CD1c-positive myeloid dendritic cell (primary cell): Measurements from ENCODE around the gene ZDHHC7.

Experiments used
- DNase-seq: peaks from one replicate; pipeline ENCODE4 v3.0.0-alpha.2; 2016; ENCODE audit errors: extremely low spot score

Gene ZDHHC7

DNA sequence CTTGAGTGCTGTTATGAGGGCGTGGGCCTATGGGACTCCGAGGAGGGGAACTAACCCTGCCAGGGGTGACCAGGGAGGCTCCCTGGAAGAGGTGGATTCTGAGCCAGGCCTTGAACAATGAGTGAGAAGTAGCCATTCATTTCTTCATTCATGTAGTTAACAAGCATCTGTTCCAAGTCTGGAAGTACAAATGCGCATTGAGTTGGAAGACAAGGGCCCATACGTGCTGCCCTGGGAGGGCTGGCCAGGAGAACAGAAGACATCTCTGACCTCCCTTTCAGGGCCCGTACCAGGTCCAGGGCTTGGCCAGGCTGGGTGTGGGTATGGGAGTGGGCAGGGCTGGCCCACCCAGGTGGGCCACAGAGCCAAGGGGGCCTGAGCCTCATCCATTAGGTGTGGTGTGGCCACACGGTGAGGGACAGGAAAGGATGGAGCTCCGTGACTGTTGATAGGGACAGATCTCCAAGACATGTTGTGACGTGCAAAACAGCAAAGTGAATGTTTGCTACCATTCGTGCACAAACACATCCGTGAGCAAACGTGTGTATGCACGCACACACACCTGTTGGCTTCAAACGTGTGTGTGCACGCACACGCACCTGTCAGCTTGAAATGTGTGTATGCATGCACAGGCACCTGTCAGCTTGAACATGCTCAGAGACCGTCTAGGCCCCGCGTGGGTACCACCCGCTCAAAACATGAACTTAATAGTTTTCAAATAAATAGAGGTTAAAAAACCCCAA lies 46.8 kb downstream of the ZDHHC7 start:
- no peak for DNase-seq

DNA sequence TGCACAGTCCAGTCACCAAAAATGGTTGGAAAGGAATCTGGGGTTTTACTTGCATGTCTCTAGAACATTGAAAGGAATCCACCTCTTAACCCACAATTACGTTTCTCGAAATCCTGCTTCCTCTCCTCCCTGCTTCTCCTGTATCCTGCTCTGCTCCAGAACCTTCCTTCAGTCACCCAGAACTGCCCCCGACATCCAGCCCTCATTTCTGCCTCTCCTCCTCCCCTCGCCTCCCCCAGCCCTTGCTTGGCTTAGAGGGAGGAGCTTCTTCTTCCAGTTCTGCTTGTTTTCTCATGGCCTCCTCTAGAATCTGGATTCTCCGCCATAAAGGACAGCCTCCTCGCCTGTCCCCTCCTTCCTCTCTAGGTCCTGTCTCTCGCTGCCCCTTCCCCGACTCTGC lies 48.3 kb downstream of the ZDHHC7 start:
- no peak for DNase-seq

DNA sequence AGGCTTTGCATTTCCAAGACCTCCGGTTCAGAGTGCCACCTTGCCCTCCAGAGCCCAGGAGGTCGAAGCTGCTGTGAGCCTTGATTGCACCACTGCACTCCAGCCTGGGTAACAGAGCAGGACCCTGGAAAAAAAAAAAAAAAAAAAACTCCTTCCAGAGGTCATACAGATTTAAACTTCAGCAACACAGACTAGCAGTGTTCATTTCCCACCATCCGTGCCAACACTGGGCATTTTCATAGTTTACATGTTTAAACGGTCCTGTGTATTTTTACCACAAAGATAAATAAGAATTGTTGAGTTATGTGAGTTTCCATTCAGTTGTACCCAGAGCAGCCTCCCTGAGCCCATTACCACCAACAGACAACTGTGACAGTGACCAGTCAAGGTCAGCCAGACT lies 50.4 kb downstream of the ZDHHC7 start:
- no peak for DNase-seq

DNA sequence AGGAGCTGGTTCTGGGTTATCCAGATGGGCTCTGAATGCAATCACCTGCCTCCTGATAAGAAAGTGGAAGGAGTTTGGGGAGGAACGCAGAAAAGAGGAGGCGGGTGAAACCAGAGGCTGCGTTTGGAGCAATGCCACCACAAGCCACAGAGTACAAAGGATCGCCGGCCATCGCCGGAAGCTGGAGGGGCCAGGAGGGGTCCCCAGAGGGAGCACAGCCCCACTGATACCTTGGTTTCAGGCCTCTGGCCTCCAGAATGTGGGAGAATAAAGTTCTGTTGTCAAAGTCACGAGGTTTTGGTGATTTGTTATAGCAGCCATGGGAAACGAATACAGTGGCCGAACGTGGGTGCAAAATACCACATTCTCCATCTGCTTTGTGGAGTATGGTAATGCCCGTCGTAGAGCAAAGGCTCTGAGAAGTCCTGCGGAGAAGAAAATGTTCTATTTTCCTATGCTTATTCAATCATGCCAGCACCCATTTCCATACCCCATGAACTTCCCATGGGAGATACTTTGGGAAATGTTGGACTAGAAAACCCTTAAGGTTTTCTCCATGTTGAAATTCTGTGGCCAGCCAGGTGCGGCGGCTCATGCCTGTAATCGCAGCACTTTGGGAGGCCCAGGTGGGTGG lies 51.4 kb downstream of the ZDHHC7 start:
- no peak for DNase-seq

DNA sequence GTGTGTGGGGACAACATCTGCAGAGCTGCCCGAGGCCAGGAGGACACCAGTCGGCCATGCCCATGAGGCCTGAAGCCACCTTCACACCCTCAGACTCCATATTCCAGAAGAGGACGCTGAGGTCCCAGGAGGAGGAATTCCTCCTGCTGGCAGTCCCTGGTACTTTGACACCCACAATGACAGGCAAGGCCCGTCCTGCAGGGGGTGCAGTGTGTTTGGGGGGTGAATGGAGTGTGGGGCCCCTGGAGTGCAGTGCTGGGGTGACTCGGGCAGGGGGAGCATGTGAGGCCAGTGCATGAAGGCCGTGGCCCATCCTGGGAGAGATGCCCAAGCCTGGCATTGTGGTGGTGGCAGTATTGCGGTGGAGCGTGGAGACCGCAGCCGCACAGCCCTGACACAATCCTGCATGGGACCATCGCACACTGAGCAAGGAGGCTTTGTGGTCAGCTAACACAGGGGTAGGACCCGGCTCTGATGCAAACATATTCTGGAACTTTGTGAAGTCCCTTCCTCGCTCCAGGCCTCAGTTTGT lies 52.2 kb downstream of the ZDHHC7 start:
- no peak for DNase-seq

DNA sequence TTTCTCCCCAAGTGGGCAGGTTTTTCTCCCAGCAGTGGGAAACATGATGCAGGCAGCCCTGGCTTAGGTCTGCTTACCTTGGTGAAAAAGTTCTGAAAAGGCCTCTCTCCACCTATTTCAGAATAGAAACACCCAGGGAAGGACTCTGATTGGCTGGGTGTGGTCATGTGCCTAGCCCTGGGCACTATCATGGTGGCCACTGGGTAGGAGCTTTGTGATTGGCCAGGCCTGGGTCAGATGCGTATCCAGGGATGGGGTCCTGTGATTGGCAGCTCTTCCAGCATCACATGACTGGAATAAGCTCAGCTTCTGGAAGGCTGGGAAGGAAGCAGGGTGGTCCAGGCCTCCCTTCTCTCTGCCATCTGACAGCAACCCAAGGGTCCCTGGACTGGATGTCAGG lies 53.5 kb downstream of the ZDHHC7 start:
- no peak for DNase-seq

DNA sequence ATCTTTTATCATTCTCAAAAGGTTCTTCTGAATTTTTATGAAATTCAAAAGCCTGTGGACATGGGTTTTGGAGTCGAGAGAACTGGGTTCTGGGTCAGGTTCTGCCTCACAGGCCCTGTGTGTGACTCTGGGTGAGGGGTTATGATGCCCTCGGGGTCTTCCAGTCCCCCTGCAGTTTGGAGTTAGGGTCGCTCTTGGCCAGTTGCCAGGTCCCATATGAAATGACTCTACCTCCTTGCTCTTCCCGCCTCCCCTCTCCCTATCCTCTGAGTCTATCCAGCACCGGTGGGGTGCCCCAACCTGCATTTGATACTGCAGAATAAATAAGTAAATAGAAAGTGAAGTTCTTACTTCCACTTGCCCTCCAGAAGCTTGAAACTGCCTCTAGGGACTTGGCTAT lies 54.1 kb downstream of the ZDHHC7 start:
- no peak for DNase-seq

DNA sequence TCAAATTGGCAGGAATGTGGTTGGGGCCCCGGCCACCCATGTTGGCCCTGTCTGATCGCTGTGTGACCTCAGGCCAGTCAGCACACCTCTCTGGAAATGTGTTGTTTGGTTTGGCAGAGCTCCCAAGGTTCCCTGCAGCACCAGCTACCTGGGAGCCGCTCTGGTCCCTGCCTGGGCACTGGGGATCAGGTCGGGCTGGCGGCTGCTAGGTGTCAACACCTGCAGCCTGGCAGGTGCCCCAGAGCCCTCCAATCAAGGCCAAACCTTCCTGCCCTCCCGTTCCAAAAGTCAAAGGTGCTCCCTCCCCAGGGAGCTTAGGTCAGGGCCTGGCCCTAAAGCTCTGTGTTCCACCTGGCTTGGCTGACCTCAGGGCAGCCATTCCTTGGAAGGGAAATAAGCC lies 55.9 kb downstream of the ZDHHC7 start:
- no peak for DNase-seq

DNA sequence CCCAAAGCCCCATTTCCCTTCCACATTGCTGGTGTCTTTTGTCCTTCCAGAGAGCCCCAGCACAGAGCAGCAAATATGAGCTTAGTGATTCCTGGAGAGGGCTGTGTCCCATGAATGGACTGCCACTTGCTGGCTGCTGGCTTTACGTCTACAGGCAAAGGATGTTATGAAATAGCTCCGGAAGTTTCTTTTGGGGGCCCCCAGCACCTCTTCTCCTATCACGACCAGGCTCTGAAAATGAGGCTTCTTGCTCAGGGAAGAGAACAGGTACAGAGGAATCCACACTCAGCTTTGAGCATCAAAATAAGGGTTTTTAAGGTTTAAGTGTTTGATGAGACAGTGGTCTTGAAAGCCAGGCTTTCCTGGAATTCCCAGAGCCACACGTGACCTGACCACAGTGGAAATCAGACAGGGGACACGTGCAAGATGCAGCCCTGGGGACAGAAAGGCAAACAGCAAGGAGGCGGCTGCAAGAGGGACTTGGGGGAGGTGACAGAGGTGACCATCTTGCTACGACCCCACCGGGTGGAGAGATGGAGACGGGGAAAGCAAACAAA lies 58.1 kb downstream of the ZDHHC7 start:
- DNase-seq, result no peak

DNA sequence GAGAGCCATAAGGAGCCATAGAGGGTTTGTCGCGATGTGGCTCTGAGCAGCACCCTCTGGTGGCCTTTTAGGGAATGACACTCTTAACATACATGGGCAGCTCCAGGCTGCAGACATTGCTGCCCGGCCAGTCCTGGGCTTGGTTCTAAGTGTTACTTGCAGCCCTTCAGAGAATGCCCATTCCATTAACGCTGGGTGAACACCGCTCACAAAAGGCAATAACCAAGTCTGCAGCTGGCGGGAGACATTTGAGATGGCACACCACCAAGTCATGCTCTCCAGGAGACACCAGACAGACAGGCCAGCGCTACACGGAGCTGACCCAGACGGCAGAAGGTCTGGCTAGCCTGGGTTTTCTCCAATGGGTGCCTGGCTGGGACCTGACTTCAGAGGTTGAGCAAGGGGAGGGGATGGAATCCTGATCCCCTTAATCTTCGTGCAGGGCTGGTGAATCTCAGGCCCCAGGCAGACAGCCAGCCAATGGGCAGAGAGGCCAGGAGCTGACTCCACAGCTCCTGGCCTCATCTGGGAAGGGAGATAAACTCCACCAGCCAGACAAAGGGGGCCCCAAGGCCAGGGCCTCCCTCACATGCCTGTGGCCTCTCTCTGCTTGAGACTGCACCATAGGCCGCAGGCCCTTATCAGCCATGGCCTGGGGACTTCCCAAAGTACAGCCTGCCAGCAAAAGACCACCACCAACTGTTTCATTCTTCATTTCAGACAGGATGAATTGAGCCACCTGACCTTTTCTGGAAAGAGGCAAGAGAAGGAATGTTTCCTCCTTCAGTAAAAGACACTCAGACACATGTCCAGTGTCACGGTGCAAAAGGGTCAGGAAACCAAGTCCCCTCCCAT lies 58.8 kb downstream of the ZDHHC7 start:
- DNase-seq, result peak; percentile 86

DNA sequence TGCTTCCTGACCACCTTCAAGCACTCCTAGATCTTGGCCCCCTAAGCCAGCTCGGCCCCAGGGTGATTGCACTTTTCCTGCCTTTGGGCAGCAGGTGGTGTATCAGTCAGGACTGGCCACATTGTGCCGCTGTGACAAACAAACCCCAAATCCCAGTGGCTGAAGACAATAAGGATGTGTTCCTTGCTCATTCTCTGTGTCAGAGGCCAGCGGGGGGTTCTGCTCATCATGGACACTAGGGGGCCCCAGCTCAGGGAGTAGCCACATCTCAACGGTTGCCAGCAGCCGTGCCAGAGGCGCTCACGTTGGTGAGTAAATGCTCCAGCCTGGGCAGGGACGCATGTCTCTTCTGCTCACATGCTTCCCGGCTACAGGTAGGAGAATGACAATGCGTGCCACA lies 60.4 kb downstream of the ZDHHC7 start:
- DNase-seq, result peak; percentile 32

DNA sequence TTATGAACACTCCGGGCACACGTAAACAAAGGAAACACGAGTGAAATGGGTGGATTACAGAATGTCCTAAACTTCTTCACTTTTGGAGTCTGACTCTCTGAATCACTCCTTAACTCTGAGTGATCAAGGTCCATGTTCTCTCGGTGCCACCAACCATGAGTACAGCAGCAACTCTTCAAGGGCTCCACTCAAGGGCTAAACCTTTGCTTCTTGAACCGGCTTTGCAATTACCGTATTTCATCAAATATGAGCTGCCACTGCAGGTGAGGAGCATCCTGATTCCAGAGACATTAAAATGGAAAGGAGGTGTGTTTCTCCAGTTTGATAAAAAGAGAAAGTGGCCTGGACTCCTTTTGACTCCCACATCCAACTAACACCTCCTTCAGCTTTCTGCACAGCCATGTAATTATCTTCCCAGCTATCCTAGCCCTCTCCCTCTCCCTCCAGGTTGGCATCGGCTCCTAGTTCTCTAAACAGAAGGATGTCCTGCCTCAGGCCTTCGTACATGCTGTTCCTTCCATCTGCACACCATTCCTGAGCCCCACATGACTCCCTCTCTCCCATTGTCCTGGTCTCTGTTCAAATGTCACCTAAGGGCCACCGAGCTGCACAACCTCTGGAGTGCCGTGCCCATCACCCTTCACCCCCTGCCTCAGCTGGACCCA lies 61.4 kb downstream of the ZDHHC7 start:
- no peak for DNase-seq

DNA sequence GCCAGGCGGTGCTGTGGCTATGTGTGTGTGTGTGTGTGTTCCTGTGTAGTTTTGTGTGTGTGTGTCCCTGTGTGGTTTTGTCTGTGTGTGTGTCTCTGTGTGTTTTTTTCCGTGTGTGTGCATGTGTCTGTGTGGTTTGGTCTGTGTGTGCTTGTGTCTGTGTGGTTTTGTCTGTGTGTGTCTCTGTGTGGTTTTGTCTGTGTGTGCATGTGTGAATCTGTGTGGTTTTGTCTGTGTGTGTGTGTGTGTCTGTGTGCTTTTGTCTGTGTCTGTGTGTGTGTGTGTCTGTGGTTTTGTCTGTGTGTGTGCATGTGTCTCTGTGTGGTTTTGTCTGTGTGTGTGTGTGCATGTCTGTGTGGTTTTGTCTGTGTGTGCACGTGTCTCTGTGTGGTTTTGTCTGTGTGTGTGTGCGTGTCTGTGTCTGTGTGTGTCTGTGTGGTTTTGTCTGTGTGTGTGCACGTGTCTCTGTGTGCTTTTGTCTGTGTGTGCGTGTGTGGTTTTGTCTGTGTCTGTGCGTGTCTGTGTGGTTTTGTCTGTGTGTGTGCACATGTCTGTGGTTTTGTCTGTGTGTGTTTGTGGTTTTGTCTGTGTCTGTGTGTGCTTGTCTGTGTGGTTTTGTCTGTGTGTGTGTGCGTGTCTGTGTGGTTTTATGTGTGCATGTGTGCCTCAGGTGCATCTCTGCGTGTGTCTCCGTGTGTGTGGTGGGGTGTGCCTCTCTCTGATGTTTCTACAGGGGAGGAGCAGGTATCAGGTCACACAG lies 62.3 kb downstream of the ZDHHC7 start:
- DNase-seq, result no peak

DNA sequence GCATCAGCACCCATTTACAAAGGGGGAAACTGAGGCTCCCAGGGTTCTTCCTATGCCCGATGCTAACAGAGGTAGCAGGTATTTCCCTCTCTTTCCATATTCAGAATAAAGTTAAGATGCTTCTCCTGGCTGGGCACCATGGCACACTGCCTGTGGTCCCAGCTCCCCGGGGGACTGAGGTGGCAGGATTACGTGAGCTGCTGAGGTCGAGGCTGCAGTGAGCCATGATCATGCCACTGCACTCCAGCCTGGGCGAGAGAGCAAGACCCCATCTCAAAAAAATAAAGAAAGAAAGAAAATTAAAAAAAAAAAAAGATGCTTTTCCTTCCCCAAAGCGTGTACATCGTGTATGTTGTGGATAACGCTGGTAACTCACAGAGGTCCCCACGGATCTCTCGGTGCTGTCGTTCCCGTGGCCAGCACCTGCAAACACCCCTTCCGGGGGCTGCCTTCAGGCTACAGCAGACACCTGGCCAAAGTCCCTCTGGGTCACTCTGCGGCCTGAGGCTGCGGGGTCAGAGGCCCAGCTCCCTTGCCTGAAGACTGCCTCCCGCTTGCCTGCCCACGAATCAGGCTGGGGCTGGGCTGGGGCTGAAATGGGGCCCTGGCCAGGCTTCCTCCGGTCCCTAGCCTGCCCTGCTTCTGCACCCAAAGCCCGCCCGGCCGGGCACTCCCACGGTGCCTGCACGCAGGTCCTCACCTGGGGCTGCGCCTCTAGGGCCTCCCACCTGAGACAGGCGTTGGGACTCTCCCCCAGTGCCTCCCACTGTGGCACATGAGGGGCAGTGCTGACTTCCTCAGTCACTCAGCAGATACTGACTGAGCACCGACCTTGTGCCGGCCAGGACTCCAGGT lies 63.1 kb downstream of the ZDHHC7 start:
- no peak for DNase-seq

DNA sequence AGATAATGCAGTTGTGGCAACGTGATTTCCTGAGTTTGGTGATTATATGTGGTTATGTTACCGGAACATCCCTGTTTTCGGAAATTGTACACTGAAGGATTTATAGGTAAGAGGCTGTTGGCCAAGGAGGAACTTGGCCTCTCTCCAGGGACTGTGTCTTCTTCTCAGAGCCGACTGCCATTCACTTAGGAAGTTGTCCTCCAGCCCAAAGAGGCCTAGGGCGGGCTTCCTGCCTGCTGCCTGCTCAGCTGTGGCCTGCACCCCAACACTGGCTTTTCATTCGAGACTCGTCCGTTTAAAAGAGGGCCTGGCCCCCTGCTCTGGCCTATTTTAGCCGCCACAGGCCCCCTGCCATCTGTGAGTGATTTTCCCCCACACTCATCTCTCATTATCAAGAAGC lies 64.3 kb downstream of the ZDHHC7 start:
- DNase-seq, result peak; percentile 34

DNA sequence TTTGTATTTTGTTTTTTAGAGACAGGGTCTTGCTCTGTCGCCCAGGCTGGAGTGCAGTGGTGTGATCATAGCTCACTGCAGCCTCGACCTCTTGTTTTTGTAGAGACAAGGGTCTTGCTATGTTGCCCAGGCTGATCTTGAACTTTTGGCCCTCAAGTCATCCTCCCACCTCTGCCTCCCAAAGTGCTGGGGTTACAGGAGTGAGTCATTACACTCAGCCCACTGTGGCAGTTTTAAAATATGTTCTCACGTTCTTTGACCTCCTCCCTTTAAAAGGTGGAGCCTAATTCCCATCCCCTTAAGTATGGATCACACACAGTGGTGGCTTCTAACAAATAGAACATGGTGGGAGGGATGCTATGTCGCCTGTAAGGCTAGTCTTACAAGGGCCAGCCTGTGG lies 67.7 kb downstream of the ZDHHC7 start:
- no peak for DNase-seq

DNA sequence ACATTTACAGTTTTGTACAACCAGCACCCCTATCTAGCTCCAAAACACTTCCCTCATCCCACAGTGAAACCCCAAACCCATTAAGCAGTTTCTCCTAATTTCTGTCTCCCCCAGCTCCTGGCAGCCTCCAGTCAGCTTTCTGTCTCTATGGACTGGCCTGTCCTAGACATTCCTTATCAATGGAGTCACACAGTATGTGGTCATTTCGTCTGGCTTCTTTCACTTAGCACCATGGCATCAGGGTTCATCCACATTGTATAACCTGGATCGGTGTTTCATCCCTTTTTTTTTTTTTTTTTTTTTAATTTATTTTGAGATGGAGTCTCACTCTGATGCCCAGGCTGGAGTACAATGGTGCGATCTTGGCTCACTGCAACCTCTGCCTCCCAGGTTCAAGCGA lies 68.5 kb downstream of the ZDHHC7 start:
- no peak for DNase-seq

DNA sequence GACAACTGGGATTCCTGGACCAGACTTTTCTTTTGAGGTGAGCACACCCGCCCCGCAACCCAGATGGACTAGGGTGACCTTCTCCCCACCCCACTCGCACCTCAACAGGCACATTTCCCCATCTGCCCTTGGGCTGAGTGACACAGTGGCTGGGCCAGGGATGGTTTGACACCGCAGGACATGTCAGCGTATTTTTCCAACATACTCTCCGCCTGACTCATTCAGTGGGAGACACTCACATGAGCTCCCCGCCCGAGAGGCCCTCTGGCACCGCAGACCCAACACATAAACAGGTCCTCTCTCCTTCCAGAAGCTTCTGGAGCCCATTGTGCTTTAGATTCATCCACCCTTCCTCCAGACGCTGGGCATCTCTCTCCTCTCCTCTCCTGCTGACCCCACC lies 69.4 kb downstream of the ZDHHC7 start:
- no peak for DNase-seq

DNA sequence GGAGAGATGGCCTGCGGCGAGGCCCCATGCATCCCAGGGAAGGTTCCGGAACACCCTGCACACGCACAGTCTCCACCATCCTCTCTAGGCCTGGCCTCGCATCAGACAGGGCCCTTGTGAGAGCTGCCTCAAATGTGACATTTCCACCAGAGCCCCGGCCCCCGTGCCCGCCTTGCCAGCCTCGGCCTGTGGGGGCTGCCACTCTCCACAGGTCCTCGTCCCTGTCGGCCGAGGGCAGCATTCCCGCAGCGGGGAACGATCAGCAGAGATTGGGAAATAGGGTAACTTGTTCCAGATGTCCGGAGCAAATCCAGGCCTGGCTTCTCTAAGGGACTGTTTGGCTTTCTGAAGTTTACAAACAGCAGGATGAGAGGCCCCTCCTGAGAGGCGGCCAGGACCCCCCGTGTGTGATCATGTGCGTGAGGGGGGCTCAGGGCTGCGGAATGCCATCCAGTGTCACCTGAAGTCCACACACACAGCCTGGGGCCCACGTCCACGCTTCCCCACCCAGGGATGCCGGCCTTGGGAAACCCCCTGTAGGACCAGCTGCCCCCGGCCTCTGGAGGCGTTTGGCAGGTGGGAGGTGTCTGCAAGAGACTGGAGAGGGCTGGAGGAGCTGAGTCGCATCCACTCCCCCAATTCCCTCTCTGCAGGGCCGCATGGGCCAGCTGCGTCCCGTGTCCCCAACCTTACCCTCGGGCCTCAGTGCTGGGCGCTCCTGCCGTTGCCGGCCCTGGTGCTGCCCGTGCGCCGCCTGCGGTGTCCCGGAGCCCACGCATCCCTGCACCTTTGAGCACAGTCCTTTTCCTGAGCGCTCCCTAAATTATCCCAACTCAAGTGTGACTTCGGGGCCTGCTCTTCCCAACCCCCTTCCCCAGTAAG lies 70.4 kb downstream of the ZDHHC7 start:
- no peak for DNase-seq
